Sigmoid colon (tissue), 7 donors: Measurements from ENCODE around the gene SUSD1. TPM values are rescaled to one million over a fixed set of nuclear protein-coding genes. Genes with fewer than 3 reads are reported as not detected.
A peak's percentile ranks its signal among the peaks of the same experiment; 100 is the strongest.

ENCODE experiments used
- DNase-seq: peaks from one replicate; pipeline ENCODE4 v3.0.0-alpha.2; 2019
- H3K27ac ChIP-seq, 4 donors: fragments of 200-600 bp; sonication (generic); one replicate each; pipeline ENCODE4 v1.5.1; 2016 to 2019; ENCODE audit warnings: mild to moderate bottlenecking in 1 of 4
- H3K27me3 ChIP-seq, 3 donors: fragments of 200-600 bp; sonication (generic); one replicate each; pipeline ENCODE4 v1.5.1; 2019; ENCODE audit warnings: mild to moderate bottlenecking in 1 of 3
- H3K36me3 ChIP-seq, 4 donors: fragments of 200-600 bp; sonication (generic); one replicate each; pipeline ENCODE4 v1.5.1; 2016 to 2019
- H3K4me1 ChIP-seq, 4 donors: fragments of 200-600 bp; sonication (generic); one replicate each; pipeline ENCODE4 v1.5.1; 2017 to 2019
- H3K4me3 ChIP-seq, 4 donors: fragments of 200-600 bp; sonication (generic); one replicate each; pipeline ENCODE4 v1.5.1; 2017 to 2019; ENCODE audit warnings: mild to moderate bottlenecking in 2 of 4, moderate library complexity in 1 of 4
- H3K9me3 ChIP-seq, 4 donors: fragments of 200-600 bp in 3 of 4; sonication (generic) in 3 of 4; one replicate each; pipeline versions ENCODE4 v1.5.1 to v1.6.1; 2013 to 2019
- EP300 ChIP-seq, 4 donors: sonication (generic); formaldehyde crosslinking; IDR thresholded peaks; one replicate each; pipeline ENCODE4 v1.6.1; 2017; ENCODE audit warnings: antibody characterized with exemption in 4 of 4
- POLR2A ChIP-seq, 2 donors: fragments of 450-650 bp; IDR thresholded peaks; one replicate each; pipeline ENCODE4 v1.6.1; 2016; ENCODE audit warnings: antibody characterized with exemption in 2 of 2, mild to moderate bottlenecking in 2 of 2, moderate library complexity in 2 of 2
- POLR2AphosphoS5 ChIP-seq, 4 donors: sonication (generic); formaldehyde crosslinking; IDR thresholded peaks; one replicate each; pipeline ENCODE4 v1.6.1; 2017; ENCODE audit warnings: antibody characterized with exemption in 4 of 4
- WGBS, 2 donors: extraction: QIAGEN DNeasy Blood & Tissue Kit; methylation state at CpG; one replicate each; pipeline ENCODE4 v1.1.7; 2013; 5-methylcytosine and 5-hydroxymethylcytosine counted together
- intact Hi-C: fragments of 100-400 bp; cut with DNase I; formaldehyde crosslinking; loops from one replicate; pipeline ENCODE4 v1.15.1; 2023
- polyA plus RNA-seq, 3 donors: library from polyadenylated mRNA; stranded (reverse); fragments of 200-250 nt; gene quantifications; one replicate each; pipeline ENCODE4 v1.2.3, GENCODE V29; 2013
- total RNA-seq, 4 donors: library from RNA; depleted of rRNA; stranded (reverse); fragments of >200 nt; gene quantifications; one replicate each; pipeline ENCODE4 v1.1.0, GENCODE V29; 2016
- TF ChIP-seq, protein P1 (sequence below), 4 experiments: fragments of 450-650 bp in 3 of 4; fragments of 200-600 bp in 1 of 4; IDR thresholded peaks; one replicate each; pipeline ENCODE4 v1.5.1; 2016 to 2019; ENCODE audit warnings: antibody characterized with exemption in 4 of 4, mild to moderate bottlenecking in 3 of 4, moderate library complexity in 2 of 4
- donor health status: healthy with polysubstance abuse.
- donor health status: Bipolar disorder and iron deficiency.
- donor health status: healthy.

The SUSD1 gene
- total and polyA plus RNA-seq, 7 donors = 1.8 to 10.7 (median 4.7) TPM

DNA sequence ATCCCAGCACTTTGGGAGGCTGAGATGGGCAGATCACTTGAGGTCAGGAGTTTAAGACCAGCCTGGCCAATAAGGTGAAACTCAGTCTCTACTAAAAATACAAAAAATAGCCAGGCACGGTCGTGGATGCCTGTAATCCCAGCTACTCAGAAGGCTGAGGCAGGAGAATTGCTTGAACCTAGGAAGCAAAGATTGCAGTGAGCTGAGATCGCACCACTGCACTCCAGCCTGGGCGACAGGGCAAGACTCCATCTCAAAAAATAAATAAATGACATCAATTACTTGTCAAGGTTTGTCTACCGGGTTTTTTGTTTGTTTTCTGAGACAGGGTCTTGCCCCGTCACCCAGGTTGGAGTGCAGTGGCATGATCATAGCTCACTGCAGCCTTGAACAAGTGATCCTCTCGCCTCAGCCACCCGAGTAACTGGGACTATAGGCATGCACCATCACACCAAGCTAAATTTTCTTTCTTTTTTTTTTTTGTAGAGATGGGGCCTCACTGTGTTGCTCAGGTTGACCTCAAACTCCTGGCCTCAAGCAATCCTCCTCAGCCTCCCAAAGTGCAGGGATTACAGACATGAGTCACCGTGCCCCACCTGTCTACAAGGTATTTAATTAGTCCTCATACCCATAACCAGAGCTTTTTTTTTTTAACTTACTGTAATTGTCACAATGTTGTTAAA, 64.9 kb downstream of the SUSD1 start:
- Histone ChIP-seq H3K27me3 (no peaks in the 10 kb centered on the region), H3K36me3 (no peaks in the 10 kb centered on the region), H3K27ac (no peak overlapping the region), H3K4me3 (no peak overlapping the region), H3K4me1 (no peaks in the 10 kb centered on the region), H3K9me3 (no peaks in the 10 kb centered on the region)
- intact Hi-C loops = no loop called here
- TF ChIP-seq, protein P1, sequence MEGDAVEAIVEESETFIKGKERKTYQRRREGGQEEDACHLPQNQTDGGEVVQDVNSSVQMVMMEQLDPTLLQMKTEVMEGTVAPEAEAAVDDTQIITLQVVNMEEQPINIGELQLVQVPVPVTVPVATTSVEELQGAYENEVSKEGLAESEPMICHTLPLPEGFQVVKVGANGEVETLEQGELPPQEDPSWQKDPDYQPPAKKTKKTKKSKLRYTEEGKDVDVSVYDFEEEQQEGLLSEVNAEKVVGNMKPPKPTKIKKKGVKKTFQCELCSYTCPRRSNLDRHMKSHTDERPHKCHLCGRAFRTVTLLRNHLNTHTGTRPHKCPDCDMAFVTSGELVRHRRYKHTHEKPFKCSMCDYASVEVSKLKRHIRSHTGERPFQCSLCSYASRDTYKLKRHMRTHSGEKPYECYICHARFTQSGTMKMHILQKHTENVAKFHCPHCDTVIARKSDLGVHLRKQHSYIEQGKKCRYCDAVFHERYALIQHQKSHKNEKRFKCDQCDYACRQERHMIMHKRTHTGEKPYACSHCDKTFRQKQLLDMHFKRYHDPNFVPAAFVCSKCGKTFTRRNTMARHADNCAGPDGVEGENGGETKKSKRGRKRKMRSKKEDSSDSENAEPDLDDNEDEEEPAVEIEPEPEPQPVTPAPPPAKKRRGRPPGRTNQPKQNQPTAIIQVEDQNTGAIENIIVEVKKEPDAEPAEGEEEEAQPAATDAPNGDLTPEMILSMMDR (IDR thresholded peaks at IDR 0.05) = no peak
- TF ChIP-seq EP300 (IDR thresholded peaks at IDR 0.05) (no peak), POLR2A (IDR thresholded peaks at IDR 0.05) (no peak), POLR2AphosphoS5 (IDR thresholded peaks at IDR 0.05) (no peak)
- DNase-seq = no peak
- 63 to 83% methylated on average over 9 of the region's 9 CpGs for WGBS, 2 donors

DNA sequence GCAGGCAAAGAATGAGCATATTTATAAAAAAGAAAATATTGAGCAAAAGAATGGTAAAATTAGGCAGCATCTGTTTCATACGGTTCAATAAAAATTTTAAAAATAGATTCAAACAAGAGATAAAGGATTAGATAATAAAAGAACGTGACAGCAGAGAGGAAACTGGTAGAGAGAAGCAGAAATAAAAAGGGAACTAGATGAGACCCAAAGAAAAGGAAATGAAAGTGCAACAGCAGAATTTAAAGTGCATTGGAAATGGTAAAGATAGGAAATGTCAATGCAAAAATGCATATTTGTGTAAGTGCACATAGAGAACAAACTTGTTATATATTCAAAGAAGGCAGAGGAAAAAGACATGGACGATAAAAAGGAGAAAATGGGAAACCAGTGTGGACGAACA, 70.2 kb downstream of the SUSD1 start:
- Histone ChIP-seq H3K27ac (no peak overlapping the region), H3K27me3 (no peaks in the 10 kb centered on the region), H3K4me1 (no peaks in the 10 kb centered on the region), H3K4me3 (no peak overlapping the region), H3K36me3 (no peaks in the 10 kb centered on the region), H3K9me3 (no peaks in the 10 kb centered on the region)
- WGBS, 2 donors = 56 to 75% methylated on average over 4 of the region's 4 CpGs
- intact Hi-C loops = no loop called here
- TF ChIP-seq POLR2A (IDR thresholded peaks at IDR 0.05) = no peak
- TF ChIP-seq EP300 (IDR thresholded peaks at IDR 0.05) = no peak
- no peak for TF ChIP-seq POLR2AphosphoS5 (IDR thresholded peaks at IDR 0.05)
- TF ChIP-seq, protein P1 (IDR thresholded peaks at IDR 0.05) = no peak
- DNase-seq = no peak

DNA sequence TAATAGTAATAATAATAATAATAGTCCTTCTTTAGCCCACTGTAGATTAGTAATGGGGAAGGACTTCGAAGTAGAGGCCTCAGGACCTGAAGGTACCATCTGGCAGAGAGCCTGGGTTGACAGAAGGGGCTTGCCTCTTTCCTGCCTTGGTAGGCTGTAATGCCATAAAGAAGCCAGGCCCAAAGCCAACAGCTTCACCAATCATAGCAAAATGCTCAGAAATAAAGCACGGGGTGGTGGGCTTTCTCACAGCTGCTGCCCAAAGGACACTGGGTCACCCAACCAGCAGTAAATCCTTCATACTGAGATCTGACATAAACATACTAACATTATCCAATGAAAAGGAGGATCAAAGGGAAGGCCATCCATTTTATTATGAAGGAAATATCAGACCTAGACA, 70.7 kb downstream of the SUSD1 start:
- TF ChIP-seq POLR2AphosphoS5 (IDR thresholded peaks at IDR 0.05) = no peak
- TF ChIP-seq, protein P1 (IDR thresholded peaks at IDR 0.05) = no peak
- TF ChIP-seq POLR2A (IDR thresholded peaks at IDR 0.05) = no peak
- no peak for TF ChIP-seq EP300 (IDR thresholded peaks at IDR 0.05)
- Histone ChIP-seq H3K4me3 (no peak overlapping the region), H3K36me3 (no peaks in the 10 kb centered on the region), H3K4me1 (no peaks in the 10 kb centered on the region), H3K27me3 (no peaks in the 10 kb centered on the region), H3K27ac (no peak overlapping the region), H3K9me3 (no peaks in the 10 kb centered on the region)
- no peak for DNase-seq
- intact Hi-C loops = no loop called here
- 78 to 84% methylated on average over 2 of the region's 2 CpGs for WGBS, 2 donors

DNA sequence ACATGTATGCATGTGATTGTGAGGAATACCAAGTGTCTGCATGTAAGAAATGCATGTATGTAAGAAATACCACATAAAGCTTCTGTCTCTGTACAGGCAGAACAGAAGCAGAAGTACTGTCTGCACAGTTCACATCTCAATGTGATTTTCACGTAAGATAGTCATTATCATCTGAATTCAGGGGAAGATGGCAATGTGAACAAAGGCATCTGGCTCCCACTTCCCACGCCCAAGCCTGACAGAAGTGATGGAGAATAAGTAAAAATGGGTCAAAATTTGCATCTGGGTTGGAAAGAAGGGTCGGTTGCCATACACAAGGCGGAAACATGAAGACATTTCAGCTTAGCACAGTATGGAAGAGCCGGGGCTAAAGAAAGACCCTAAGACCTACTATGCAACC, 71.7 kb downstream of the SUSD1 start:
- 93 to 95% methylated on average over 5 of the region's 5 CpGs for WGBS, 2 donors

DNA sequence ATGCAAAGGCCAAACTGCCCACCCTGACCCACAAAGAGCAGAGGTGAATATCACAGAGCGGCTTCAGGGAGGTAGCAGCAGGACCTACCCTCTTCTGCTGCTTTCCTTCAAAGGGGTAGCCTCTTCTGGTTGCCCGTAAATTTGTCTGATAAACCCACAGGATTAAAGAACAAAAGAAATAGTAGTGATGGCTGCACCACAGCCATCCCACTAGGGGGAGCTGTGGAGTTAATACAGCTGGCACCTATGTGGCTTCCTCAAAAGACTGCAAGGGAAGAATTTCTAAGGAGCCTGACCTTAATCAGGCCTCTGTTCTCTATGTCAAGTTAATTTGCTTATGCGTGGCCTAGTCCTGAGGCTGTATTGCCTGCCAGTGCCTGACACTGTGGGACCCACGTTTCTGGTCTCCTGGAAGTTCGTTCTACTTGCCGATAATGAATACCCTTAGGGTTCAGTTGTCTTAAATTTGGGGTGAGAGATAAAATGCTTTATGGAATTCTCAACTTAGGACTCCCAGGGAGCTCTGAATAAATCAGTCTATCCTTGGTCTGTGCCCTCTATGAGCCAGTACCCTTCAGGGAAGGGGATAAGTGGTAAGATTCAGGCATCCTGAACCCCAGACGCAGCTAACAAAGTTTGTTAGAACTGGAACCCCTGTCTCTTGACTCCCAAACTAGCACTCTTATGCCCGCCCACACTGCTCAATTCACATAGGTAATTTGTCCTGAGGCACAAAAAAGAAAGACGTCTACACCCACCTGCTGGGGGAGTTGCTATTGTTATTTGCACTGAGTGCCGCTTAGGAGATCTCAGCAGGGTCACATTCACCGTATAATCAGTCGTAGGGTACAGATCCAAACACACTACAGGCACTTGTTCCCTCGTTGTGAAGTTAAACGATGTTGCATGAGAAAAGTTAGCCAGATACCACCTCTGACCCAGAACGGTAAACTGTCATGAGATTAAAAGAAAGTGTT, 77.1 kb downstream of the SUSD1 start:
- Histone ChIP-seq H3K9me3 (no peaks in the 10 kb centered on the region), H3K27me3 (no peaks in the 10 kb centered on the region), H3K27ac (no peak overlapping the region), H3K36me3 (no peaks in the 10 kb centered on the region), H3K4me3 (no peak overlapping the region), H3K4me1 (no peaks in the 10 kb centered on the region)
- no peak for TF ChIP-seq POLR2AphosphoS5 (IDR thresholded peaks at IDR 0.05)
- TF ChIP-seq, protein P1 (IDR thresholded peaks at IDR 0.05) = peak; percentile 55 to 85 (median 71)
- DNase-seq = no peak
- intact Hi-C loops = loop anchor here (1.0 to 10.0 kb wide), 2 partner anchors 63 to 263 kb away; no protein-coding TSS in a partner anchor
- 73 to 76% methylated on average over 15 of the region's 15 CpGs for WGBS, 2 donors

More for the DNA sequence above, 71.7 kb downstream of the SUSD1 start:
- no peak for DNase-seq
- H3K36me3 ChIP-seq = no peaks in the 10 kb centered on the region
- H3K27me3 ChIP-seq = no peaks in the 10 kb centered on the region
- H3K9me3 ChIP-seq = no peaks in the 10 kb centered on the region
- H3K4me1 ChIP-seq = no peaks in the 10 kb centered on the region
- no peak overlapping the region for H3K27ac ChIP-seq
- TF ChIP-seq POLR2AphosphoS5 (IDR thresholded peaks at IDR 0.05) (no peak), POLR2A (IDR thresholded peaks at IDR 0.05) (no peak)
- H3K4me3 ChIP-seq = no peak overlapping the region
- intact Hi-C loops = no loop called here
